GM12878 (cell line): ENCODE measurements around the gene FYB1. TPM values are rescaled to one million over a fixed set of nuclear protein-coding genes. Genes with fewer than 3 reads are reported as not detected.

Source experiments
- ATAC-seq: fragments of 200-7000 bp; cut with Tn5 transposase; 3 replicates; pipeline ENCODE4 v1.9.1; 2020; ENCODE audit warnings: mild to moderate bottlenecking, moderate library complexity
- BruUV-seq: library from RNA; stranded (reverse); fragments of 400-500 nt; replicated peaks from 2 replicates; lab custom pipeline; 2021; lab: Mats Ljungman, UMichigan
- CTCF ChIA-PET: fragments of 300-600 bp; sonication (Branson Sonifier 250); formaldehyde crosslinking; extraction: SDS; loops from one replicate; lab custom pipeline; 2021; ENCODE audit warnings: inconsistent platforms; lab: Yijun Ruan, JAX
- POLR2A ChIA-PET: fragments of 350-600 bp; formaldehyde crosslinking; extraction: SDS; loops from one replicate; lab custom pipeline; 2021; ENCODE audit warnings: inconsistent platforms; lab: Charles Lee
- RAD21 ChIA-PET: fragments of 300-600 bp; sonication (Branson Sonifier 250); formaldehyde crosslinking; loops from one replicate; lab custom pipeline; 2023; ENCODE audit warnings: antibody characterized with exemption; ENCODE audit not compliant: unreplicated experiment; lab: Charles Lee
- SMC1A ChIA-PET: fragments of 300-600 bp; sonication (Branson Sonifier 250); formaldehyde crosslinking; loops from one replicate; lab custom pipeline; 2023; ENCODE audit not compliant: unreplicated experiment, uncharacterized antibody; lab: Charles Lee
- DNase-seq: peaks from one replicate; pipeline ENCODE4 v3.0.0-alpha.2; 2011; ENCODE audit warnings: low read depth, low spot score
- FAIRE-seq: peaks from 3 replicates; lab custom pipeline; 2011; peaks lifted over from hg19 to GRCh38; lab: Jason Lieb, UNC
- H2AFZ ChIP-seq: 2 replicates; pipeline ENCODE4 v1.6.0; 2011; ENCODE audit warnings: low read depth, low read length, control low read depth; ENCODE audit not compliant: control insufficient read depth
- H3K27ac ChIP-seq: 2 replicates; pipeline ENCODE4 v1.5.1; 2011; ENCODE audit warnings: control low read depth; ENCODE audit not compliant: control insufficient read depth, insufficient read depth
- H3K27me3 ChIP-seq, 2 experiments: replicated peaks in 1 of 2; 2 replicates each; pipeline versions ENCODE4 v1.6.0 to v1.6.1; 2011; ENCODE audit warnings: low read length in 1 of 2; ENCODE audit not compliant: control insufficient read depth in 2 of 2, insufficient read depth in 2 of 2
- H3K36me3 ChIP-seq, 2 experiments: 2 replicates each; pipeline ENCODE4 v1.5.1; 2011; ENCODE audit warnings: low read length in 1 of 2; ENCODE audit not compliant: control insufficient read depth in 2 of 2, insufficient read depth in 2 of 2
- H3K4me1 ChIP-seq: 2 replicates; pipeline ENCODE4 v1.6.1; 2011; ENCODE audit warnings: mild to moderate bottlenecking, low read length, moderate library complexity, mixed read lengths; ENCODE audit not compliant: control insufficient read depth, insufficient read depth
- H3K4me2 ChIP-seq: 2 replicates; pipeline ENCODE4 v1.6.0; 2011; ENCODE audit warnings: control low read depth; ENCODE audit not compliant: control insufficient read depth, insufficient read depth
- H3K4me3 ChIP-seq: fragments of 200-600 bp; sonication (generic); 2 replicates; pipeline ENCODE4 v1.5.1; 2016
- H3K79me2 ChIP-seq: 2 replicates; pipeline ENCODE4 v1.6.0; 2011; ENCODE audit warnings: low read length; ENCODE audit not compliant: control insufficient read depth, insufficient read depth
- H3K9ac ChIP-seq: 2 replicates; pipeline ENCODE4 v1.8.0; 2011; ENCODE audit warnings: low read length, control low read depth, mixed read lengths; ENCODE audit not compliant: control insufficient read depth, insufficient read depth
- H3K9me3 ChIP-seq: replicated peaks from 3 replicates; pipeline ENCODE4 v1.5.1; 2011; ENCODE audit warnings: mild to moderate bottlenecking, low read length; ENCODE audit not compliant: control insufficient read depth, insufficient read depth
- H4K20me1 ChIP-seq: 2 replicates; pipeline ENCODE4 v1.6.0; 2011; ENCODE audit not compliant: control insufficient read depth, insufficient read depth
- CREM ChIP-seq: IDR thresholded peaks from 2 replicates; pipeline ENCODE4 v1.6.1; 2014; ENCODE audit warnings: antibody characterized with exemption, low read depth
- ETV6 ChIP-seq, 2 experiments: fragments of 450-650 bp in 1 of 2; IDR thresholded peaks in 1 of 2; conservative IDR thresholded peaks in 1 of 2; 2 replicates each; pipeline ENCODE4 v1.6.1; 2014; ENCODE audit warnings: antibody characterized with exemption in 1 of 2, borderline replicate concordance in 1 of 2, low read depth in 1 of 2, mild to moderate bottlenecking in 1 of 2, moderate library complexity in 1 of 2
- IKZF1 ChIP-seq: fragments of 450-650 bp; conservative IDR thresholded peaks from 2 replicates; pipeline ENCODE4 v1.6.1; 2017; ENCODE audit warnings: antibody characterized with exemption, mild to moderate bottlenecking
- JUNB ChIP-seq: IDR thresholded peaks from 2 replicates; pipeline ENCODE4 v1.6.1; 2016; ENCODE audit warnings: antibody characterized with exemption, mild to moderate bottlenecking
- JUND ChIP-seq: IDR thresholded peaks from 2 replicates; pipeline ENCODE4 v1.6.1; 2012; ENCODE audit warnings: low read depth, mild to moderate bottlenecking, low read length, improper control_type of control experiment, moderate library complexity
- NFXL1 ChIP-seq: fragments of 450-650 bp; IDR thresholded peaks from 2 replicates; pipeline ENCODE4 v1.6.1; 2017; ENCODE audit warnings: antibody characterized with exemption, mild to moderate bottlenecking, borderline replicate concordance
- NR2F1 ChIP-seq: fragments of 450-650 bp; conservative IDR thresholded peaks from 2 replicates; pipeline ENCODE4 v1.6.1; 2017; ENCODE audit warnings: mild to moderate bottlenecking
- POLR2AphosphoS5 ChIP-seq: IDR thresholded peaks from 2 replicates; pipeline ENCODE4 v1.6.1; 2011; ENCODE audit warnings: mild to moderate bottlenecking, low read length, inconsistent platforms
- RCOR1 ChIP-seq: conservative IDR thresholded peaks from 2 replicates; pipeline ENCODE4 v1.6.1; 2012; ENCODE audit warnings: low read depth, low read length, improper control_type of control experiment
- SMARCA5 ChIP-seq: fragments of 450-650 bp; IDR thresholded peaks from 2 replicates; pipeline ENCODE4 v1.6.1; 2017; ENCODE audit warnings: mild to moderate bottlenecking
- SMC3 ChIP-seq: IDR thresholded peaks from 2 replicates; pipeline ENCODE4 v1.6.1; 2011; ENCODE audit warnings: low read length, improper control_type of control experiment, borderline replicate concordance
- TAF1 ChIP-seq: IDR thresholded peaks from 2 replicates; pipeline ENCODE4 v1.6.1; 2011; ENCODE audit warnings: mild to moderate bottlenecking, low read depth, low read length, borderline replicate concordance
- ZBED1 ChIP-seq: IDR thresholded peaks from 2 replicates; pipeline ENCODE4 v1.6.1; 2016; ENCODE audit warnings: borderline replicate concordance
- ZZZ3 ChIP-seq: IDR thresholded peaks from 2 replicates; pipeline ENCODE4 v1.6.1; 2011; ENCODE audit warnings: low read depth; ENCODE audit not compliant: control insufficient read depth, insufficient read length
- WGBS: methylation state at CpG from one replicate; pipeline ENCODE4 v1.1.6; 2016; ENCODE audit warnings: low lambda C conversion rate; ENCODE audit not compliant: insufficient replicate concordance, insufficient coverage; ENCODE audit errors: missing lambda C conversion rate; 5-methylcytosine and 5-hydroxymethylcytosine counted together
- in situ Hi-C: fragments of 300-500 bp; cut with MboI; formaldehyde crosslinking; loops from 9 replicates; pipeline ENCODE4 v1.14.3; 2018; ENCODE audit warnings: mixed read lengths
- intact Hi-C: fragments of 100-400 bp; cut with micrococcal nuclease; formaldehyde crosslinking; loops from one replicate; pipeline ENCODE4 v1.14.2; 2022; ENCODE audit not compliant: unreplicated experiment
- polyA plus RNA-seq, 11 experiments: library from polyadenylated mRNA; depleted of rRNA in 4 of 11; unstranded in 6 of 11; stranded (reverse) in 5 of 11; fragments of >200 nt; fragmentation: Nextera tagmentation in 4 of 11; fragmentation: Illumina TruSeq in 1 of 11; extraction: Ambion mirVana in 4 of 11; extraction: Trizol in 1 of 11; gene quantifications; 1 replicate in 1 of 11; 2 replicates in 10 of 11; pipeline versions ENCODE4 v1.2.1 to v1.2.3, GENCODE V29; 2011 to 2016; ENCODE audit warnings: inconsistent platforms in 2 of 11, missing spikeins in 2 of 11, low read depth in 1 of 11
- total RNA-seq, 4 experiments: library from RNA; depleted of rRNA in 3 of 4; stranded (reverse); fragments of >200 nt in 3 of 4; fragmentation: Illumina TruSeq in 1 of 4; extraction: Trizol in 1 of 4; gene quantifications; 2 replicates each; pipeline versions ENCODE4 v1.2.1 to v1.2.3, GENCODE V29; 2013 to 2021
- TF ChIP-seq, protein P1 (sequence below): fragments of 450-650 bp; IDR thresholded peaks from 2 replicates; pipeline ENCODE4 v1.6.1; 2017; ENCODE audit warnings: low read depth, mild to moderate bottlenecking, moderate library complexity
- TF ChIP-seq, protein P2 (sequence below): IDR thresholded peaks from 2 replicates; pipeline ENCODE4 v1.6.1; 2012; ENCODE audit warnings: mild to moderate bottlenecking, low read depth, low read length
- TF ChIP-seq, protein P3 (sequence below): fragments of 450-650 bp; IDR thresholded peaks from 2 replicates; pipeline ENCODE4 v1.6.1; 2014; ENCODE audit warnings: mild to moderate bottlenecking

Gene FYB1
- total and polyA plus RNA-seq, 10 of the 15 experiments (the other 5 are each of a cell fraction or from before 2014, with no cell fraction given), result 0.06 to 4.3 (median 0.25) TPM; not detected in 2

DNA sequence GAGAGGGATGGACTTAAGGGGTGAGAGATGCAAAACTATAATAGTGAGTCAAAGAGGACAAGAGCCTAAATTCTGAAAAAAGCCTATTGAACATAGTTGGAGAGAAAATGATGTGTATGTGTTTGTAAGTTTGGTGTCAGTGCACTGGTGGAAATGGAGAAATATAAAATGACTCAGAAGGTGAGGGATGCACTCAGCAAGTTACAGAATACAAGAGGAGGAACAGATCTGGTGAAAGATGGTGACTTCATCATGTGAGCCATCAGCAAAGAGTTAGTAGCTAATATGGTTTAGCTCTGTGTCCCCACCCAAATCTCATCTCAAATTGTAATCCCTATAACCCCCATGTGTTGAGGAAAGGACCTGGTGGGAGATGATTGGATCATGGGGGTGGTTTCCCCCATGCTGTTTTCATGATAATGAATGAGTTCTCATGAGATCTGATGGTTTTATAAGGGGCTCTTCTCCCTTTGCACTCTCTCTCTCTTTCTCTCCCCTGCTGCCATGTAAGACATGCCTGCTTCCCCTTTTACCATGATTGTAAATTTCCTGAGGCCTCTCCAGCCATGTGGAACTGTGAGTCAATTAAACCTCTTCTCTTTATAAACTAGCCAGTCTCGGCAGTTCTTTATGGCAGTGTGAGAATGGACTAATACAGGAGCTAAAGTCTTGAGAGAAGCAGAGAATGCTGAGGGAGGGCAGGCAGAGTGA, 30.4 kb upstream of the FYB1 start (continued):
- TF ChIP-seq, protein P1, sequence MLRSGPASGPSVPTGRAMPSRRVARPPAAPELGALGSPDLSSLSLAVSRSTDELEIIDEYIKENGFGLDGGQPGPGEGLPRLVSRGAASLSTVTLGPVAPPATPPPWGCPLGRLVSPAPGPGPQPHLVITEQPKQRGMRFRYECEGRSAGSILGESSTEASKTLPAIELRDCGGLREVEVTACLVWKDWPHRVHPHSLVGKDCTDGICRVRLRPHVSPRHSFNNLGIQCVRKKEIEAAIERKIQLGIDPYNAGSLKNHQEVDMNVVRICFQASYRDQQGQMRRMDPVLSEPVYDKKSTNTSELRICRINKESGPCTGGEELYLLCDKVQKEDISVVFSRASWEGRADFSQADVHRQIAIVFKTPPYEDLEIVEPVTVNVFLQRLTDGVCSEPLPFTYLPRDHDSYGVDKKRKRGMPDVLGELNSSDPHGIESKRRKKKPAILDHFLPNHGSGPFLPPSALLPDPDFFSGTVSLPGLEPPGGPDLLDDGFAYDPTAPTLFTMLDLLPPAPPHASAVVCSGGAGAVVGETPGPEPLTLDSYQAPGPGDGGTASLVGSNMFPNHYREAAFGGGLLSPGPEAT, result no peak
- TF ChIP-seq RCOR1 (no peak), POLR2AphosphoS5 (no peak), ZZZ3 (no peak), TAF1 (no peak), SMARCA5 (no peak), NFXL1 (no peak)

DNA sequence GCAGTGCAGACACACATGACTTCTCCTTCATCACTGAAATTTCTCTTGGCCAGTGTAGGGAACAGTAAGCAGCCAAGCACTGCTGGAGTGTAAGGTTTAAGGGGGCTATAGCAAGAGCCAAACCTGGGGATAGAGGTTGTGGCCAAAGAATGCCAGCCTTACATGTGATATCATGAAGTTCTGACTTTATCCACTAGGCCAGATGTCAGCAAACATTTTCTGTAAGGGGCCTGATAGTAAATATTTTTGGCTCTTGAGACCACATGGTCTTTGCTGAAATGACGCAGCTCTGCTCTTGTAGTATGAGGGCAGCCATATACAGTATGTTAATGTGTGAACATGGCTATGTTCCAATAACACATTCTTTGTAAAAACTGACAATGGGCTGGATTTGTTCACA, 29.7 kb upstream of the FYB1 start:
- no peak for TF ChIP-seq JUNB
- no peak for TF ChIP-seq ETV6 (conservative IDR thresholded peaks at IDR 0.05 in 1 of 2, IDR thresholded peaks at IDR 0.05 in 1 of 2; ENCODE audit: borderline replicate concordance in 1 of 2, low read depth in 1 of 2)
- TF ChIP-seq ZBED1, result no peak
- no peak for TF ChIP-seq CREM
- no peak for TF ChIP-seq IKZF1
- no peak for TF ChIP-seq SMC3
- TF ChIP-seq, protein P2, sequence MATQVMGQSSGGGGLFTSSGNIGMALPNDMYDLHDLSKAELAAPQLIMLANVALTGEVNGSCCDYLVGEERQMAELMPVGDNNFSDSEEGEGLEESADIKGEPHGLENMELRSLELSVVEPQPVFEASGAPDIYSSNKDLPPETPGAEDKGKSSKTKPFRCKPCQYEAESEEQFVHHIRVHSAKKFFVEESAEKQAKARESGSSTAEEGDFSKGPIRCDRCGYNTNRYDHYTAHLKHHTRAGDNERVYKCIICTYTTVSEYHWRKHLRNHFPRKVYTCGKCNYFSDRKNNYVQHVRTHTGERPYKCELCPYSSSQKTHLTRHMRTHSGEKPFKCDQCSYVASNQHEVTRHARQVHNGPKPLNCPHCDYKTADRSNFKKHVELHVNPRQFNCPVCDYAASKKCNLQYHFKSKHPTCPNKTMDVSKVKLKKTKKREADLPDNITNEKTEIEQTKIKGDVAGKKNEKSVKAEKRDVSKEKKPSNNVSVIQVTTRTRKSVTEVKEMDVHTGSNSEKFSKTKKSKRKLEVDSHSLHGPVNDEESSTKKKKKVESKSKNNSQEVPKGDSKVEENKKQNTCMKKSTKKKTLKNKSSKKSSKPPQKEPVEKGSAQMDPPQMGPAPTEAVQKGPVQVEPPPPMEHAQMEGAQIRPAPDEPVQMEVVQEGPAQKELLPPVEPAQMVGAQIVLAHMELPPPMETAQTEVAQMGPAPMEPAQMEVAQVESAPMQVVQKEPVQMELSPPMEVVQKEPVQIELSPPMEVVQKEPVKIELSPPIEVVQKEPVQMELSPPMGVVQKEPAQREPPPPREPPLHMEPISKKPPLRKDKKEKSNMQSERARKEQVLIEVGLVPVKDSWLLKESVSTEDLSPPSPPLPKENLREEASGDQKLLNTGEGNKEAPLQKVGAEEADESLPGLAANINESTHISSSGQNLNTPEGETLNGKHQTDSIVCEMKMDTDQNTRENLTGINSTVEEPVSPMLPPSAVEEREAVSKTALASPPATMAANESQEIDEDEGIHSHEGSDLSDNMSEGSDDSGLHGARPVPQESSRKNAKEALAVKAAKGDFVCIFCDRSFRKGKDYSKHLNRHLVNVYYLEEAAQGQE, result no peak
- no peak for TF ChIP-seq JUND
- TF ChIP-seq, protein P3, sequence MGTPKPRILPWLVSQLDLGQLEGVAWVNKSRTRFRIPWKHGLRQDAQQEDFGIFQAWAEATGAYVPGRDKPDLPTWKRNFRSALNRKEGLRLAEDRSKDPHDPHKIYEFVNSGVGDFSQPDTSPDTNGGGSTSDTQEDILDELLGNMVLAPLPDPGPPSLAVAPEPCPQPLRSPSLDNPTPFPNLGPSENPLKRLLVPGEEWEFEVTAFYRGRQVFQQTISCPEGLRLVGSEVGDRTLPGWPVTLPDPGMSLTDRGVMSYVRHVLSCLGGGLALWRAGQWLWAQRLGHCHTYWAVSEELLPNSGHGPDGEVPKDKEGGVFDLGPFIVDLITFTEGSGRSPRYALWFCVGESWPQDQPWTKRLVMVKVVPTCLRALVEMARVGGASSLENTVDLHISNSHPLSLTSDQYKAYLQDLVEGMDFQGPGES, result no peak
- TF ChIP-seq NR2F1, result no peak
- BruUV-seq, result no TSS peak
- FAIRE-seq, result no peak
- H2AFZ ChIP-seq, result no peak overlapping the region
- ChIA-PET SMC1A (interaction anchor here (1.0 to 1.9 kb wide), 2 partner anchors 22 to 25 kb away, joined by 3 to 6 read pairs; no protein-coding TSS in a partner anchor), POLR2A (no interaction called here), RAD21 (no interaction called here), CTCF (interaction anchor here (1.6 kb wide), 1 partner anchor 168 kb away, joined by 5 read pairs; no protein-coding TSS in a partner anchor)
- H3K9ac ChIP-seq, result no peak overlapping the region
- 50% methylated on average over 1 of the region's 1 CpG for WGBS
- no peaks in the 10 kb centered on the region for H4K20me1 ChIP-seq
- DNase-seq, result no peak
- no peaks in the 10 kb centered on the region for H3K4me1 ChIP-seq
- H3K4me3 ChIP-seq, result no peak overlapping the region
- peaks cover 12% of the 10 kb centered on the region for H3K9me3 ChIP-seq
- H3K27me3 ChIP-seq, result no peaks in the 10 kb centered on the region
- H3K27ac ChIP-seq, result no peak overlapping the region
- no peak overlapping the region for H3K4me2 ChIP-seq
- intact Hi-C loops (no loop called here), in situ Hi-C loops (no loop called here)
- H3K36me3 ChIP-seq, result no peaks in the 10 kb centered on the region
- no peaks in the 10 kb centered on the region for H3K79me2 ChIP-seq
- no peak for ATAC-seq
